CD4-positive, alpha-beta T cell (primary cell): ENCODE results near the gene ZNF774. TPM values are rescaled to one million over a fixed set of nuclear protein-coding genes. Genes with fewer than 3 reads are reported as not detected.

Source experiments
- ATAC-seq: fragments of 200-7000 bp; cut with Tn5 transposase; one replicate; pipeline ENCODE4 v1.10.0; 2022; ENCODE audit warnings: mild to moderate bottlenecking; ENCODE audit not compliant: poor library complexity
- CTCF ChIA-PET: fragments of 350-600 bp; sonication (Branson Sonifier 250); formaldehyde crosslinking; loops from one replicate; lab custom pipeline; 2021; ENCODE audit warnings: antibody characterized with exemption, inconsistent platforms; lab: Charles Lee
- POLR2A ChIA-PET: fragments of 350-600 bp; sonication (Branson Sonifier 250); formaldehyde crosslinking; loops from one replicate; lab custom pipeline; 2021; ENCODE audit warnings: antibody characterized with exemption, inconsistent platforms; lab: Charles Lee
- DNase-seq, 14 experiments: peaks; one replicate each; pipeline ENCODE4 v3.0.0-alpha.2; 2013 to 2020; ENCODE audit warnings: mixed read lengths in 2 of 14
- H3K27ac ChIP-seq, 2 donors: one replicate each; pipeline versions ENCODE4 v1.5.1 to v1.7.0; 2013; ENCODE audit warnings: low read length in 2 of 2, low read depth in 1 of 2, mild to moderate bottlenecking in 1 of 2
- H3K27me3 ChIP-seq, 2 experiments: 1 replicate in 1 of 2; 2 replicates in 1 of 2; pipeline versions ENCODE4 v1.6.1 to v1.7.0; 2013; ENCODE audit warnings: low read length in 2 of 2, control low read depth in 1 of 2, mild to moderate bottlenecking in 1 of 2, moderate library complexity in 1 of 2; ENCODE audit not compliant: insufficient read depth in 2 of 2, control insufficient read depth in 1 of 2
- H3K36me3 ChIP-seq: one replicate; pipeline ENCODE4 v1.6.1; 2013; ENCODE audit warnings: low read length, control low read depth; ENCODE audit not compliant: insufficient read depth
- H3K4me1 ChIP-seq: one replicate; pipeline ENCODE4 v1.6.1; 2013; ENCODE audit warnings: low read length, control low read depth; ENCODE audit not compliant: insufficient read depth
- H3K4me3 ChIP-seq: one replicate; pipeline ENCODE4 v1.5.1; 2013; ENCODE audit warnings: mild to moderate bottlenecking, low read length, moderate library complexity
- H3K9me3 ChIP-seq, 2 experiments: 1 replicate in 1 of 2; 2 replicates in 1 of 2; pipeline versions ENCODE4 v1.6.1 to v1.7.0; 2013; ENCODE audit warnings: low read length in 2 of 2, mild to moderate bottlenecking in 2 of 2, control low read depth in 1 of 2, moderate library complexity in 1 of 2; ENCODE audit not compliant: control insufficient read depth in 1 of 2, insufficient read depth in 1 of 2
- H3K27ac Mint-ChIP-seq: one replicate; pipeline ENCODE4 v1.8.0; 2020; ENCODE audit warnings: mixed read lengths
- H3K27me3 Mint-ChIP-seq: one replicate; pipeline ENCODE4 v1.8.0; 2021; ENCODE audit warnings: mixed read lengths
- H3K36me3 Mint-ChIP-seq: one replicate; pipeline ENCODE4 v1.8.0; 2021; ENCODE audit warnings: low read depth, mixed read lengths
- H3K4me1 Mint-ChIP-seq: one replicate; pipeline ENCODE4 v1.8.0; 2021; ENCODE audit warnings: low read depth, mixed read lengths
- H3K4me3 Mint-ChIP-seq: one replicate; pipeline ENCODE4 v1.8.0; 2020; ENCODE audit warnings: mild to moderate bottlenecking, mixed read lengths
- H3K9me3 Mint-ChIP-seq: one replicate; pipeline ENCODE4 v1.8.0; 2020; ENCODE audit warnings: mixed read lengths
- CTCF ChIP-seq: fragments of 200-600 bp; IDR thresholded peaks from one replicate; pipeline ENCODE4 v1.8.0; 2022; ENCODE audit warnings: antibody characterized with exemption, mild to moderate bottlenecking
- intact Hi-C, 2 experiments: fragments of 100-400 bp; cut with DNase I in 1 of 2; cut with micrococcal nuclease in 1 of 2; formaldehyde crosslinking; loops; one replicate each; pipeline versions ENCODE4 v1.15.1 to v1.9.0; 2023 to 2025; cut with DNase I, micrococcal nuclease
- total RNA-seq, 174 experiments: library from RNA in 2 of 174; stranded (reverse) in 2 of 174; gene quantifications; one replicate each; pipeline ENCODE4 v1.2.3 and lab custom pipeline; 2021 to 2026

Gene ZNF774
- total RNA-seq, 2 experiments from 2014 or later: 0.20 to 1.1 TPM

GRCh38 chr15:90386221-90386620 lies 34.1 kb downstream of the ZNF774 start:
- peak overlapping the region; percentile 72 for H3K27ac Mint-ChIP-seq
- intact Hi-C loops: loop anchor here in 1 of 2 experiments (5.0 kb wide), 1 partner anchor 154 kb away; the partner anchor contains the start of genes CIB1 and GDPGP1
- POLR2A ChIA-PET: no interaction called here
- Histone ChIP-seq H3K9me3 (no peaks in the 10 kb centered on the region), H3K27ac (no peak overlapping the region), H3K27me3 (no peaks in the 10 kb centered on the region), H3K4me3 (no peak overlapping the region), H3K36me3 (peaks cover 8% of the 10 kb centered on the region), H3K4me1 (peaks cover 28% of the 10 kb centered on the region)
- H3K4me3 Mint-ChIP-seq: peak overlapping the region; percentile 21
- H3K27me3 Mint-ChIP-seq: no peaks in the 10 kb centered on the region
- CTCF ChIA-PET: interaction anchor here (0.6 kb wide), 1 partner anchor 499 kb away, joined by 3 read pairs; no protein-coding TSS in a partner anchor
- peaks cover 44% of the 10 kb centered on the region for H3K4me1 Mint-ChIP-seq
- ATAC-seq (no peak), DNase-seq (no peak)
- TF ChIP-seq CTCF: no peak
- no peaks in the 10 kb centered on the region for H3K9me3 Mint-ChIP-seq
- H3K36me3 Mint-ChIP-seq: peaks cover 29% of the 10 kb centered on the region

- Histone ChIP-seq H3K27ac (peak within 1 kb of the TSS; percentile 73 to 75), H3K4me1 (peaks cover 38% of the 10 kb centered on the region), H3K27me3 (no peaks in the 10 kb centered on the region), H3K36me3 (peaks cover 21% of the 10 kb centered on the region), H3K9me3 (no peaks in the 10 kb centered on the region), H3K4me3 (peak within 1 kb of the TSS; percentile 89)
- H3K27ac Mint-ChIP-seq: peak within 1 kb of the TSS; percentile 95
- DNase-seq (peak; percentile 91 to 98 (median 96)), ATAC-seq (peak; percentile 88)
- CTCF ChIA-PET: interaction anchor here (1.0 to 3.3 kb wide), 6 partner anchors 12 to 68 kb away, joined by 3 to 14 read pairs (median 4); no protein-coding TSS in a partner anchor
- no peaks in the 10 kb centered on the region for H3K27me3 Mint-ChIP-seq
- TF ChIP-seq CTCF: no peak
- H3K4me1 Mint-ChIP-seq: peaks cover 51% of the 10 kb centered on the region
- peak within 1 kb of the TSS; percentile 95 for H3K4me3 Mint-ChIP-seq
- intact Hi-C loops: loop anchor here (1.0 to 5.0 kb wide), 5 partner anchors 10 to 155 kb away; partner anchors contain the start of genes CIB1 (in 1 of the 2), GDPGP1 (in 1 of the 2) and ZNF774 (in 1 of the 2)
- POLR2A ChIA-PET: interaction anchor here (0.6 to 3.0 kb wide), 19 partner anchors 9 to 329 kb away, joined by 3 to 50 read pairs (median 6); partner anchors contain the start of genes BLM, CIB1, GDPGP1 and NGRN
- peaks cover 42% of the 10 kb centered on the region for H3K36me3 Mint-ChIP-seq
- no peaks in the 10 kb centered on the region for H3K9me3 Mint-ChIP-seq
These were observed 35.7 kb downstream of the ZNF774 start, which contains the start of gene IQGAP1 for GRCh38 chr15:90387534-90388461. IQGAP1 (plus strand) TSS chr15:90388242; CDS start chr15:90388342, 100 bp downstream.
